SK-N-MC (cell line): ENCODE measurements around the gene ARHGAP26.

Experiments used
- DNase-seq: peaks from one replicate; pipeline ENCODE4 v3.0.0-alpha.2; 2011; ENCODE audit warnings: low read depth, low spot score
- H3K27ac ChIP-seq: fragments of 200-600 bp; sonication (generic); 2 replicates; pipeline ENCODE4 v1.5.1; 2016; ENCODE audit warnings: mixed run types
- H3K36me3 ChIP-seq: fragments of 200-600 bp; sonication (generic); 2 replicates; pipeline ENCODE4 v1.6.1; 2017; ENCODE audit warnings: antibody characterized with exemption, low read length, mixed read lengths; ENCODE audit not compliant: insufficient read depth
- H3K4me3 ChIP-seq: fragments of 200-600 bp; sonication (generic); 2 replicates; pipeline ENCODE4 v1.5.1; 2016
- H3K9ac ChIP-seq: fragments of 200-600 bp; sonication (generic); 2 replicates; pipeline ENCODE4 v1.8.0; 2017; ENCODE audit warnings: mixed run types, mixed read lengths; ENCODE audit not compliant: insufficient read length
- H3K9me3 ChIP-seq: fragments of 200-600 bp; sonication (generic); 2 replicates; pipeline ENCODE4 v1.6.1; 2017; ENCODE audit warnings: low read depth, mild to moderate bottlenecking, antibody characterized with exemption, low read length, moderate library complexity, mixed read lengths
- EZH2 ChIP-seq: fragments of 200-600 bp; sonication (generic); IDR thresholded peaks from one replicate; pipeline ENCODE4 v1.6.1; 2017; ENCODE audit warnings: antibody characterized with exemption
- FOXP2 ChIP-seq: optimal IDR thresholded peaks from 2 replicates; pipeline ENCODE3; 2011; ENCODE audit warnings: mild to moderate bottlenecking, moderate library complexity; ENCODE audit not compliant: insufficient read depth; ENCODE audit errors: extremely low read length, control extremely low read depth
- POLR2AphosphoS5 ChIP-seq: IDR thresholded peaks from 2 replicates; pipeline ENCODE4 v1.6.1; 2012; ENCODE audit warnings: mild to moderate bottlenecking, low read depth, low read length, borderline replicate concordance

The ARHGAP26 gene

GRCh38 chr5:143194713-143195112 lies 424.5 kb downstream of the ARHGAP26 start:
- H3K9me3 ChIP-seq: no peaks in the 10 kb centered on the region
- no peaks in the 10 kb centered on the region for H3K36me3 ChIP-seq
- no peak overlapping the region for H3K9ac ChIP-seq
- H3K4me3 ChIP-seq: no peak overlapping the region
- no peak for TF ChIP-seq POLR2AphosphoS5
- TF ChIP-seq EZH2: no peak
- no peak for TF ChIP-seq FOXP2
- no peak overlapping the region for H3K27ac ChIP-seq
- DNase-seq: no peak

GRCh38 chr5:143195491-143195890 lies 425.3 kb downstream of the ARHGAP26 start:
- Histone ChIP-seq H3K36me3 (no peaks in the 10 kb centered on the region), H3K9ac (no peak overlapping the region), H3K27ac (peak overlapping the region; percentile 5; the same call in 1 of the 2 replicates), H3K9me3 (no peaks in the 10 kb centered on the region), H3K4me3 (no peak overlapping the region)
- no peak for TF ChIP-seq EZH2
- TF ChIP-seq FOXP2: no peak
- no peak for TF ChIP-seq POLR2AphosphoS5
- DNase-seq: no peak

- Histone ChIP-seq H3K9ac (no peak overlapping the region), H3K27ac (no peak overlapping the region), H3K9me3 (no peaks in the 10 kb centered on the region), H3K4me3 (no peak overlapping the region), H3K36me3 (no peaks in the 10 kb centered on the region)
- DNase-seq: no peak
- no peak for TF ChIP-seq FOXP2
- no peak for TF ChIP-seq EZH2
These were observed 426.6 kb downstream of the ARHGAP26 start for GRCh38 chr5:143196601-143197259.

GRCh38 chr5:143197260-143197656 lies 427.1 kb downstream of the ARHGAP26 start:
- no peaks in the 10 kb centered on the region for H3K36me3 ChIP-seq
- H3K27ac ChIP-seq: no peak overlapping the region
- H3K9ac ChIP-seq: no peak overlapping the region
- no peak overlapping the region for H3K4me3 ChIP-seq
- TF ChIP-seq EZH2: no peak
- TF ChIP-seq POLR2AphosphoS5: no peak
- no peak for TF ChIP-seq FOXP2
- no peaks in the 10 kb centered on the region for H3K9me3 ChIP-seq
- DNase-seq: no peak

- H3K9ac ChIP-seq: no peak overlapping the region
- no peak for DNase-seq
- H3K36me3 ChIP-seq: no peaks in the 10 kb centered on the region
- no peak overlapping the region for H3K27ac ChIP-seq
- no peaks in the 10 kb centered on the region for H3K9me3 ChIP-seq
- TF ChIP-seq EZH2 (no peak), POLR2AphosphoS5 (no peak), FOXP2 (no peak)
- H3K4me3 ChIP-seq: no peak overlapping the region
These were observed 428.2 kb downstream of the ARHGAP26 start for GRCh38 chr5:143198332-143198731.

- Histone ChIP-seq H3K36me3 (no peaks in the 10 kb centered on the region), H3K4me3 (no peak overlapping the region), H3K9me3 (no peaks in the 10 kb centered on the region), H3K27ac (no peak overlapping the region), H3K9ac (no peak overlapping the region)
- TF ChIP-seq FOXP2: no peak
- TF ChIP-seq POLR2AphosphoS5: no peak
- TF ChIP-seq EZH2: no peak
- no peak for DNase-seq
These were observed 429.0 kb downstream of the ARHGAP26 start for GRCh38 chr5:143199161-143199560.

- TF ChIP-seq FOXP2 (no peak), EZH2 (no peak), POLR2AphosphoS5 (no peak)
- Histone ChIP-seq H3K27ac (no peak overlapping the region), H3K36me3 (no peaks in the 10 kb centered on the region), H3K4me3 (no peak overlapping the region), H3K9ac (no peak overlapping the region), H3K9me3 (no peaks in the 10 kb centered on the region)
- no peak for DNase-seq
These were observed 429.7 kb downstream of the ARHGAP26 start for GRCh38 chr5:143199843-143200242.

GRCh38 chr5:143200781-143201398 lies 430.7 kb downstream of the ARHGAP26 start:
- Histone ChIP-seq H3K9ac (no peak overlapping the region), H3K4me3 (no peak overlapping the region), H3K36me3 (no peaks in the 10 kb centered on the region), H3K9me3 (no peaks in the 10 kb centered on the region), H3K27ac (no peak overlapping the region)
- DNase-seq: no peak
- TF ChIP-seq POLR2AphosphoS5 (no peak), FOXP2 (no peak), EZH2 (no peak)
